HepG2 (cell line): ENCODE results near the gene TSTD1.

ENCODE experiments used
- CTCF ChIP-seq: sonication (generic); formaldehyde crosslinking; IDR thresholded peaks from 2 replicates; pipeline ENCODE4 v1.5.0; 2020; ENCODE audit warnings: mild to moderate bottlenecking, missing genetic modification reagents, moderate library complexity
- ZNF274 ChIP-seq: sonication (generic); formaldehyde crosslinking; IDR thresholded peaks from 2 replicates; pipeline ENCODE4 v1.5.1; 2020; ENCODE audit warnings: mild to moderate bottlenecking, missing genetic modification reagents
- ZNF549 ChIP-seq: sonication (generic); formaldehyde crosslinking; IDR thresholded peaks from 2 replicates; pipeline ENCODE4 v1.5.0; 2020; ENCODE audit warnings: missing genetic modification reagents
- ZNF629 ChIP-seq: sonication (generic); formaldehyde crosslinking; conservative IDR thresholded peaks from 2 replicates; pipeline ENCODE4 v1.5.0; 2020; ENCODE audit warnings: missing genetic modification reagents
- TF ChIP-seq, protein P1 (sequence below): sonication (generic); formaldehyde crosslinking; IDR thresholded peaks from one replicate; pipeline ENCODE4 v1.5.1; 2020; ENCODE audit warnings: mild to moderate bottlenecking, missing genetic modification reagents; ENCODE audit errors: not compliant biosample characterization

DNA sequence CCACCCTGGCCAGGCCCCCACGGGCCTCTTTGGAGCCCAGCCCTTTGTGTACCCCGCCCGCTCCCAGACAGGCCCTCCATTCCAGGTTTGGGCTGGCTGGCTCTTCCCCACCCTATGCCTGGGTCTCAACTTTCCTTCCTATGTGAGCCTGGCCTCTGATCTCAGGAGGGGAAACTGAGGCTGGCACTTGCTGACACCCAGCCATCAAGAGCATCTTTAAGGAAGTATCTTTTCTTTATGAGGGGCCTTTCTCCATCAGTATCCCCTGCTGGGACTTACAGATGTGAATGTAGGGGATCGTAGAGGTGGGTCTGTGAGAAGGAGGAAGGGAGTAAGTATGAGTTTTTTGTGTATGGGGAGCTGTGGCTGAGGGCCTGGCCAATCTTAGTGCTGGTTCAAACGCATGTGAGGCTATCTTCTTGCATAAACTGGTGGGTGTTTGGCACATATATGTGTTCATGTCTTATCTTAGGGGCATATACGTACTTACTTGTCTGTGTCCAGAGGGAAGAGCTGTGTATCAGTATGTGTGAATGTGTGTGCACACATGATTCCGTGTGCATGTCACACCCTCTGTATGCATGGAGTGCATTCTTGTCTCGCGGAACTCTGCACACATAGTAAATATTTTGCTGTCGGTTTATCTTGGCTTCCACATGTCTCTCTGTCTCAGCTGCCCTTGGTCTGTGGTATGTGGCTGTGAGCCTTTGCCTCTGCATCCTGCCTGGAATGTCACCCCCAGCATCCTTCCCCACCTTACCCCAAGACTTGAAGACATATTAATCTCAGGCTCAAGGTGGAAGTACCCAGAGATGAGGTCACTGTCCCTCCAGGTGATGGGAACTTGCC is 45.2 kb upstream of the TSTD1 start:
- TF ChIP-seq ZNF549 (CRISPR knock-in tag) (no peak), ZNF629 (CRISPR knock-in tag) (no peak), CTCF (CRISPR knock-in tag) (no peak), ZNF274 (CRISPR knock-in tag) (no peak)
- TF ChIP-seq, protein P1, sequence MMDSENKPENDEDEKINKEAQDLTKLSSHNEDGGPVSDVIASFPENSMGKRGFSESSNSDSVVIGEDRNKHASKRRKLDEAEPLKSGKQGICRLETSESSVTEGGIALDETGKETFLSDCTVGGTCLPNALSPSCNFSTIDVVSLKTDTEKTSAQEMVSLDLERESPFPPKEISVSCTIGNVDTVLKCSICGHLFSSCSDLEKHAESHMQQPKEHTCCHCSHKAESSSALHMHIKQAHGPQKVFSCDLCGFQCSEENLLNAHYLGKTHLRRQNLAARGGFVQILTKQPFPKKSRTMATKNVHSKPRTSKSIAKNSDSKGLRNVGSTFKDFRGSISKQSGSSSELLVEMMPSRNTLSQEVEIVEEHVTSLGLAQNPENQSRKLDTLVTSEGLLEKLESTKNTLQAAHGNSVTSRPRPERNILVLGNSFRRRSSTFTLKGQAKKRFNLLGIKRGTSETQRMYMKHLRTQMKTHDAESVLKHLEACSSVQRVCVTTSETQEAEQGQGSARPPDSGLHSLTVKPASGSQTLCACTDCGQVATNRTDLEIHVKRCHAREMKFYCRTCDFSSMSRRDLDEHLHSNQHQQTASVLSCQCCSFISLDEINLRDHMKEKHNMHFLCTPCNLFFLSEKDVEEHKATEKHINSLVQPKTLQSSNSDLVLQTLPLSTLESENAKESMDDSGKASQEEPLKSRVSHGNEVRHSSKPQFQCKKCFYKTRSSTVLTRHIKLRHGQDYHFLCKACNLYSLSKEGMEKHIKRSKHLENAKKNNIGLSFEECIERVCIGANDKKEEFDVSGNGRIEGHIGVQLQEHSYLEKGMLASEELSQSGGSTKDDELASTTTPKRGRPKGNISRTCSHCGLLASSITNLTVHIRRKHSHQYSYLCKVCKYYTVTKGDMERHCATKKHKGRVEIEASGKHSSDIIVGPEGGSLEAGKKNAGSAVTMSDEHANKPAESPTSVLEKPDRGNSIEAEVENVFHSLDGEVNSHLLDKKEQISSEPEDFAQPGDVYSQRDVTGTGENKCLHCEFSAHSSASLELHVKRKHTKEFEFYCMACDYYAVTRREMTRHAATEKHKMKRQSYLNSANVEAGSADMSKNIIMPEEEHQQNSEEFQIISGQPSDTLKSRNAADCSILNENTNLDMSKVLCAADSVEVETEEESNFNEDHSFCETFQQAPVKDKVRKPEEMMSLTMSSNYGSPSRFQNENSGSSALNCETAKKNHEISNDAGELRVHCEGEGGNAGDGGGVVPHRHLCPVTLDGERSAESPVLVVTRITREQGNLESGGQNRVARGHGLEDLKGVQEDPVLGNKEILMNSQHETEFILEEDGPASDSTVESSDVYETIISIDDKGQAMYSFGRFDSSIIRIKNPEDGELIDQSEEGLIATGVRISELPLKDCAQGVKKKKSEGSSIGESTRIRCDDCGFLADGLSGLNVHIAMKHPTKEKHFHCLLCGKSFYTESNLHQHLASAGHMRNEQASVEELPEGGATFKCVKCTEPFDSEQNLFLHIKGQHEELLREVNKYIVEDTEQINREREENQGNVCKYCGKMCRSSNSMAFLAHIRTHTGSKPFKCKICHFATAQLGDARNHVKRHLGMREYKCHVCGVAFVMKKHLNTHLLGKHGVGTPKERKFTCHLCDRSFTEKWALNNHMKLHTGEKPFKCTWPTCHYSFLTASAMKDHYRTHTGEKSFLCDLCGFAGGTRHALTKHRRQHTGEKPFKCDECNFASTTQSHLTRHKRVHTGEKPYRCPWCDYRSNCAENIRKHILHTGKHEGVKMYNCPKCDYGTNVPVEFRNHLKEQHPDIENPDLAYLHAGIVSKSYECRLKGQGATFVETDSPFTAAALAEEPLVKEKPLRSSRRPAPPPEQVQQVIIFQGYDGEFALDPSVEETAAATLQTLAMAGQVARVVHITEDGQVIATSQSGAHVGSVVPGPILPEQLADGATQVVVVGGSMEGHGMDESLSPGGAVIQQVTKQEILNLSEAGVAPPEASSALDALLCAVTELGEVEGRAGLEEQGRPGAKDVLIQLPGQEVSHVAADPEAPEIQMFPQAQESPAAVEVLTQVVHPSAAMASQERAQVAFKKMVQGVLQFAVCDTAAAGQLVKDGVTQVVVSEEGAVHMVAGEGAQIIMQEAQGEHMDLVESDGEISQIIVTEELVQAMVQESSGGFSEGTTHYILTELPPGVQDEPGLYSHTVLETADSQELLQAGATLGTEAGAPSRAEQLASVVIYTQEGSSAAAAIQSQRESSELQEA (CRISPR knock-in tag): no peak
